A673 (cell line): ENCODE measurements around the gene SPRR1A. TPM values are rescaled to one million over a fixed set of nuclear protein-coding genes. Genes with fewer than 3 reads are reported as not detected.

Experiments
- BruUV-seq: library from RNA; stranded (reverse); fragments of 400-500 nt; replicated peaks from 2 replicates; lab custom pipeline; 2021; lab: Mats Ljungman, UMichigan
- CTCF ChIA-PET: fragments of 300-600 bp; sonication (Branson Sonifier 250); formaldehyde crosslinking; loops from one replicate; lab custom pipeline; 2022; ENCODE audit warnings: antibody characterized with exemption; lab: Charles Lee
- POLR2A ChIA-PET: fragments of 300-600 bp; sonication (Branson Sonifier 250); formaldehyde crosslinking; loops from one replicate; lab custom pipeline; 2022; ENCODE audit warnings: antibody characterized with exemption; ENCODE audit not compliant: low non-redundant PET; lab: Charles Lee
- DNase-seq: peaks from one replicate; pipeline ENCODE4 v3.0.0-alpha.2; 2015; ENCODE audit warnings: low spot score
- H3K27ac ChIP-seq: fragments of 200-600 bp; sonication (generic); 2 replicates; pipeline ENCODE4 v1.5.1; 2016; ENCODE audit warnings: mixed run types, low read depth, mild to moderate bottlenecking, mixed read lengths, antibody characterized with exemption, low read length; ENCODE audit not compliant: poor library complexity, severe bottlenecking
- H3K27me3 ChIP-seq: fragments of 200-600 bp; sonication (generic); replicated peaks from 2 replicates; pipeline ENCODE4 v1.6.1; 2017; ENCODE audit warnings: mixed run types, low read depth, mild to moderate bottlenecking, mixed read lengths, antibody characterized with exemption, low read length; ENCODE audit not compliant: insufficient read depth, poor library complexity
- H3K36me3 ChIP-seq: fragments of 200-600 bp; sonication (generic); 2 replicates; pipeline ENCODE4 v1.6.1; 2016; ENCODE audit warnings: mixed run types, mild to moderate bottlenecking, mixed read lengths, antibody characterized with exemption, low read length; ENCODE audit not compliant: insufficient read depth, poor library complexity, severe bottlenecking
- H3K4me1 ChIP-seq: fragments of 200-600 bp; sonication (generic); 2 replicates; pipeline ENCODE4 v1.6.1; 2017; ENCODE audit warnings: mixed run types, mild to moderate bottlenecking, mixed read lengths, antibody characterized with exemption, low read length; ENCODE audit not compliant: insufficient read depth, poor library complexity, severe bottlenecking
- H3K4me3 ChIP-seq: fragments of 200-600 bp; sonication (generic); 2 replicates; pipeline ENCODE4 v1.5.1; 2016; ENCODE audit warnings: low read depth, mixed run types, mild to moderate bottlenecking, mixed read lengths, low read length; ENCODE audit not compliant: poor library complexity, severe bottlenecking
- H3K9me3 ChIP-seq: fragments of 200-600 bp; sonication (generic); 2 replicates; pipeline ENCODE4 v1.6.1; 2016; ENCODE audit warnings: mixed run types, low read depth, mild to moderate bottlenecking, mixed read lengths, antibody characterized with exemption, low read length; ENCODE audit not compliant: poor library complexity, severe bottlenecking
- CTCF ChIP-seq: fragments of 300-800, 200-600 bp; sonication (generic); conservative IDR thresholded peaks from 2 replicates; pipeline ENCODE4 v1.5.1; 2017; ENCODE audit warnings: low read depth, mild to moderate bottlenecking, antibody characterized with exemption, low read length, moderate library complexity, mixed read lengths
- EZH2 ChIP-seq: fragments of 200-600 bp; sonication (generic); IDR thresholded peaks from 2 replicates; pipeline ENCODE4 v1.6.1; 2017; ENCODE audit warnings: borderline replicate concordance, low read depth, mild to moderate bottlenecking, mixed read lengths, antibody characterized with exemption, low read length; ENCODE audit not compliant: poor library complexity, severe bottlenecking
- intact Hi-C: fragments of 100-400 bp; cut with micrococcal nuclease; formaldehyde crosslinking; loops from one replicate; pipeline ENCODE4 v1.10.0; 2022; ENCODE audit not compliant: unreplicated experiment
- total RNA-seq: library from RNA; stranded (reverse); gene quantifications from 2 replicates; pipeline ENCODE4 v1.2.3, GENCODE V29; 2021

Gene SPRR1A
- total RNA-seq, 1 experiment from 2014 or later = not detected

GRCh38 chr1:152960452-152961044, 23.3 kb upstream of the SPRR1A start:
- ChIA-PET POLR2A (no interaction called here), CTCF (no interaction called here)

GRCh38 chr1:152961226-152961891, 22.5 kb upstream of the SPRR1A start:
- ChIA-PET CTCF (no interaction called here), POLR2A (no interaction called here)
- no peaks in the 10 kb centered on the region for H3K9me3 ChIP-seq
- peaks cover 4% of the 10 kb centered on the region for H3K27me3 ChIP-seq
- no peak overlapping the region for H3K4me3 ChIP-seq
- no TSS peak for BruUV-seq
- no peak overlapping the region for H3K27ac ChIP-seq
- no peak for DNase-seq
- H3K4me1 ChIP-seq = no peaks in the 10 kb centered on the region
- TF ChIP-seq CTCF (no peak), EZH2 (no peak)
- intact Hi-C loops = no loop called here
- H3K36me3 ChIP-seq = no peaks in the 10 kb centered on the region

More at GRCh38 chr1:152960452-152961044, 23.3 kb upstream of the SPRR1A start:
- Histone ChIP-seq H3K4me3 (no peak overlapping the region), H3K9me3 (no peaks in the 10 kb centered on the region), H3K27ac (no peak overlapping the region), H3K36me3 (no peaks in the 10 kb centered on the region), H3K27me3 (peaks cover 4% of the 10 kb centered on the region), H3K4me1 (no peaks in the 10 kb centered on the region)
- intact Hi-C loops = no loop called here
- TF ChIP-seq CTCF (no peak), EZH2 (no peak)
- BruUV-seq = no TSS peak
- no peak for DNase-seq

GRCh38 chr1:152962876-152963415, 20.9 kb upstream of the SPRR1A start:
- BruUV-seq = no TSS peak
- Histone ChIP-seq H3K27me3 (peaks cover 11% of the 10 kb centered on the region), H3K27ac (no peak overlapping the region), H3K4me1 (no peaks in the 10 kb centered on the region), H3K36me3 (no peaks in the 10 kb centered on the region), H3K4me3 (no peak overlapping the region), H3K9me3 (no peaks in the 10 kb centered on the region)
- POLR2A ChIA-PET = no interaction called here
- no peak for TF ChIP-seq CTCF
- no peak for TF ChIP-seq EZH2
- intact Hi-C loops = no loop called here
- CTCF ChIA-PET = interaction anchor here (0.6 kb wide), 1 partner anchor 328 kb away, joined by 3 read pairs; no protein-coding TSS in a partner anchor
- DNase-seq = no peak
